Stimulated activated CD4-positive, alpha-beta T cell treated with anti-CD3 and anti-CD28 coated beads, Interleukin-15, amount 100 ng/mL, for 24 hours (primary cell): ENCODE results near the gene TFAP2A.
A peak's percentile ranks its signal among the peaks of the same experiment; 100 is the strongest.

ENCODE experiments used
- DNase-seq: peaks from one replicate; pipeline ENCODE4 v3.0.0-alpha.2; 2020

TFAP2A gene

GRCh38 chr6:10382322-10382721 is 32.6 kb downstream of the TFAP2A start:
- no peak for DNase-seq

GRCh38 chr6:10381830-10382208 is 33.1 kb downstream of the TFAP2A start:
- DNase-seq = no peak

- DNase-seq = peak; percentile 18
Measured at GRCh38 chr6:10381133-10381829, 33.6 kb downstream of the TFAP2A start.

GRCh38 chr6:10375391-10375969 is 39.4 kb downstream of the TFAP2A start:
- DNase-seq = no peak

- no peak for DNase-seq
Measured at GRCh38 chr6:10373642-10374359, 41.1 kb downstream of the TFAP2A start.

GRCh38 chr6:10369896-10370295 is 45.0 kb downstream of the TFAP2A start:
- DNase-seq = no peak

GRCh38 chr6:10368861-10369260 is 46.0 kb downstream of the TFAP2A start:
- DNase-seq = no peak

- no peak for DNase-seq
Measured at GRCh38 chr6:10363911-10364310, 51.0 kb downstream of the TFAP2A start.

GRCh38 chr6:10362300-10362699 is 52.6 kb downstream of the TFAP2A start:
- no peak for DNase-seq

- no peak for DNase-seq
Measured at GRCh38 chr6:10361428-10361827, 53.4 kb downstream of the TFAP2A start.

- no peak for DNase-seq
Measured at GRCh38 chr6:10359581-10359980, 55.3 kb downstream of the TFAP2A start.

- no peak for DNase-seq
Measured at GRCh38 chr6:10355115-10355702, 59.7 kb downstream of the TFAP2A start.

GRCh38 chr6:10351791-10352190 is 63.1 kb downstream of the TFAP2A start:
- no peak for DNase-seq

GRCh38 chr6:10350720-10351119 is 64.2 kb downstream of the TFAP2A start:
- no peak for DNase-seq

- DNase-seq = no peak
Measured at GRCh38 chr6:10347561-10348327, 67.1 kb downstream of the TFAP2A start.
